Measurements from ENCODE around the gene MCM3AP. TPM values are rescaled to one million over a fixed set of nuclear protein-coding genes. Genes with fewer than 3 reads are reported as not detected.

Gene MCM3AP
- total and polyA plus RNA-seq, 9 of the 15 experiments (the other 6 are each of a cell fraction or from before 2014, with no cell fraction given): 6.5 to 179 (median 69.6) TPM

DNA sequence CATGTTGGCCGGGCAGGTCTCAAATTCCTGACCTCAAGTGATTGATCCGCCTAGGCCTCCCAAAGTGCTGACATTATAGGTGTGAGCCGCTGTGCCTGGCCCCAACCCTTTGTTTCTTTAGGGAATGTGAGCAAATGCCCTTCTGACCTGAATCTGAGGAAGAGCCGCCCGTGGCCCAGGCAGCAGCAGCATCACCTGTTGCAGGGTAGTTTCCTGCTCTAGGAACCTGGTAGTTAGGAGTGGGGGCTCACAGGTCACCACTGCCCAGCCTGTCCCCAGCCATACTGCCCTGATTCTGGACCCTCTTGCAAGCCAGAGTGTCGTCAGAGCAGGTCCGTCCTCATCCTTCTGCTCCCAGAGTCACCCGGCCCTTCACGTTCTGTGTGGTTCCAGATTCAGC, 13.8 kb upstream of the MCM3AP start (continued):
- TF ChIP-seq, protein P1, sequence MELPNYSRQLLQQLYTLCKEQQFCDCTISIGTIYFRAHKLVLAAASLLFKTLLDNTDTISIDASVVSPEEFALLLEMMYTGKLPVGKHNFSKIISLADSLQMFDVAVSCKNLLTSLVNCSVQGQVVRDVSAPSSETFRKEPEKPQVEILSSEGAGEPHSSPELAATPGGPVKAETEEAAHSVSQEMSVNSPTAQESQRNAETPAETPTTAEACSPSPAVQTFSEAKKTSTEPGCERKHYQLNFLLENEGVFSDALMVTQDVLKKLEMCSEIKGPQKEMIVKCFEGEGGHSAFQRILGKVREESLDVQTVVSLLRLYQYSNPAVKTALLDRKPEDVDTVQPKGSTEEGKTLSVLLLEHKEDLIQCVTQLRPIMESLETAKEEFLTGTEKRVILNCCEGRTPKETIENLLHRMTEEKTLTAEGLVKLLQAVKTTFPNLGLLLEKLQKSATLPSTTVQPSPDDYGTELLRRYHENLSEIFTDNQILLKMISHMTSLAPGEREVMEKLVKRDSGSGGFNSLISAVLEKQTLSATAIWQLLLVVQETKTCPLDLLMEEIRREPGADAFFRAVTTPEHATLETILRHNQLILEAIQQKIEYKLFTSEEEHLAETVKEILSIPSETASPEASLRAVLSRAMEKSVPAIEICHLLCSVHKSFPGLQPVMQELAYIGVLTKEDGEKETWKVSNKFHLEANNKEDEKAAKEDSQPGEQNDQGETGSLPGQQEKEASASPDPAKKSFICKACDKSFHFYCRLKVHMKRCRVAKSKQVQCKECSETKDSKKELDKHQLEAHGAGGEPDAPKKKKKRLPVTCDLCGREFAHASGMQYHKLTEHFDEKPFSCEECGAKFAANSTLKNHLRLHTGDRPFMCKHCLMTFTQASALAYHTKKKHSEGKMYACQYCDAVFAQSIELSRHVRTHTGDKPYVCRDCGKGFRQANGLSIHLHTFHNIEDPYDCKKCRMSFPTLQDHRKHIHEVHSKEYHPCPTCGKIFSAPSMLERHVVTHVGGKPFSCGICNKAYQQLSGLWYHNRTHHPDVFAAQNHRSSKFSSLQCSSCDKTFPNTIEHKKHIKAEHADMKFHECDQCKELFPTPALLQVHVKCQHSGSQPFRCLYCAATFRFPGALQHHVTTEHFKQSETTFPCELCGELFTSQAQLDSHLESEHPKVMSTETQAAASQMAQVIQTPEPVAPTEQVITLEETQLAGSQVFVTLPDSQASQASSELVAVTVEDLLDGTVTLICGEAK (IDR thresholded peaks at IDR 0.05): no peak
- TF ChIP-seq, protein P1 (CRISPR knock-in tag; IDR thresholded peaks at IDR 0.05): no peak

Data from K562 (cell line).